Keratinocyte (primary cell): Measurements from ENCODE around the gene PREP.

Experiments
- EZH2 ChIP-seq: IDR thresholded peaks from one replicate; pipeline ENCODE4 v1.6.1; 2012; ENCODE audit warnings: inconsistent platforms, mild to moderate bottlenecking, low read length, moderate library complexity
- TF ChIP-seq, protein P1 (sequence below), 3 experiments: IDR thresholded peaks in 1 of 3; conservative IDR thresholded peaks in 1 of 3; optimal IDR thresholded peaks in 1 of 3; 2 replicates in 2 of 3; 3 replicates in 1 of 3; pipeline versions ENCODE3 to v1.5.1; 2011; ENCODE audit warnings: low read length in 3 of 3, mild to moderate bottlenecking in 3 of 3, moderate library complexity in 2 of 3, control low read depth in 1 of 3, inconsistent platforms in 1 of 3; ENCODE audit not compliant: insufficient read depth in 2 of 3; ENCODE audit errors: extremely low read depth in 1 of 3

DNA sequence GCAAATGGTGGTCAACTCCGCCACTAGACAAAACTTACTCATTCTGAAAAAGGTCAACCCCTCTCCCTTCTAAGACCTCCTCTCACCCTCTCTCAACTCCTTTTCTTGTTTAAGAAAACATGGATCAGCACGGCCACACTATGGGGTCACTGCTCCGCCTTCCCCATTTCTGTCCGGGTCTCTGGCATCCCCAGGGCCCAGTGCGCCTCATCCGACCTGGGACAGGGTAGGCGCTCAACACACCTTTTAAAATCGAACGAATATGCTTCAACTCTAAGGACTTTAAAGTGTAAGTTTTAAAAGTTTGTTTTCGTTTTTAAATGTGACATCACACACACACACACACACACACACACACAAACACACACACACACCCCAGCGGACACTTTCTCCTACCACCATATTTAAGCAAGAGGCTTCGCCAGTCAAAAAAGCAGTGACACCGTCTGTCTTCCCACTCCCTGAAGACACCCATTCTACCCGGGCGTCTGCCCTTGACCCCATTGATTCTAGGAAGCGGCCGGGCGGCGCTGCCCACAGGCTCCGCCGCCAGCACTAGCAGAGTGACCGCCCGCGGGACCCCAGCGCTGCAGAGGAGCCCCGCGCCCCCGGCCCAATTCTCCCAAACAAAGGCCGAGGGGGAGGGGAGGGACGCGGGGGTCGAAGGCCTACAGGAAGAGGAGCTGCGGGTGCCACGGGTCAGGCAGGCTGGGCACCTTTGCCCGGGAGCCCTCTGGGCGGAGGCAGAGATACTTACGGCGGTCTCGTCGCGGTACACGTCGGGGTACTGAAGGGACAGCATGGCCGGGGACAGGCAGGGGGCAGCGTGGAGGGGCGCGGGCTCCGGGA, 568 bp downstream of the PREP start:
- TF ChIP-seq, protein P1, sequence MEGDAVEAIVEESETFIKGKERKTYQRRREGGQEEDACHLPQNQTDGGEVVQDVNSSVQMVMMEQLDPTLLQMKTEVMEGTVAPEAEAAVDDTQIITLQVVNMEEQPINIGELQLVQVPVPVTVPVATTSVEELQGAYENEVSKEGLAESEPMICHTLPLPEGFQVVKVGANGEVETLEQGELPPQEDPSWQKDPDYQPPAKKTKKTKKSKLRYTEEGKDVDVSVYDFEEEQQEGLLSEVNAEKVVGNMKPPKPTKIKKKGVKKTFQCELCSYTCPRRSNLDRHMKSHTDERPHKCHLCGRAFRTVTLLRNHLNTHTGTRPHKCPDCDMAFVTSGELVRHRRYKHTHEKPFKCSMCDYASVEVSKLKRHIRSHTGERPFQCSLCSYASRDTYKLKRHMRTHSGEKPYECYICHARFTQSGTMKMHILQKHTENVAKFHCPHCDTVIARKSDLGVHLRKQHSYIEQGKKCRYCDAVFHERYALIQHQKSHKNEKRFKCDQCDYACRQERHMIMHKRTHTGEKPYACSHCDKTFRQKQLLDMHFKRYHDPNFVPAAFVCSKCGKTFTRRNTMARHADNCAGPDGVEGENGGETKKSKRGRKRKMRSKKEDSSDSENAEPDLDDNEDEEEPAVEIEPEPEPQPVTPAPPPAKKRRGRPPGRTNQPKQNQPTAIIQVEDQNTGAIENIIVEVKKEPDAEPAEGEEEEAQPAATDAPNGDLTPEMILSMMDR (optimal IDR thresholded peaks at IDR 0.05 in 1 of 3, IDR thresholded peaks at IDR 0.05 in 1 of 3, conservative IDR thresholded peaks at IDR 0.05 in 1 of 3; ENCODE audit: extremely low read depth in 1 of 3, insufficient read depth in 2 of 3, low read length in 3 of 3), result no peak
- TF ChIP-seq EZH2, result no peak
